K562 (cell line): Measurements from ENCODE around the gene NOP10. TPM values are rescaled to one million over a fixed set of nuclear protein-coding genes. Genes with fewer than 3 reads are reported as not detected.

Source experiments
- EHMT2 ChIP-seq: fragments of 450-650 bp; IDR thresholded peaks from 2 replicates; pipeline ENCODE4 v1.6.1; 2018; ENCODE audit warnings: antibody characterized with exemption
- FOXK2 ChIP-seq, 2 experiments: fragments of 450-650 bp; IDR thresholded peaks in 1 of 2; conservative IDR thresholded peaks in 1 of 2; 2 replicates each; pipeline ENCODE4 v1.6.1; 2016; ENCODE audit warnings: low read depth in 2 of 2, mild to moderate bottlenecking in 1 of 2
- FUS ChIP-seq: fragments of 200-400 bp; formaldehyde crosslinking; optimal IDR thresholded peaks from 2 replicates; pipeline ENCODE3; 2017; ENCODE audit warnings: low read depth, low read length
- PPARD ChIP-seq: fragments of 250-450 bp; sonication (Bioruptor Pico); IDR thresholded peaks from 2 replicates; pipeline ENCODE4 v1.8.0; 2022; ENCODE audit warnings: inconsistent platforms, mild to moderate bottlenecking, moderate library complexity
- RAD21 ChIP-seq, 2 experiments: fragments of 250-450 bp in 1 of 2; fragments of 450-650 bp in 1 of 2; sonication (Bioruptor Pico) in 1 of 2; formaldehyde crosslinking in 1 of 2; IDR thresholded peaks in 1 of 2; conservative IDR thresholded peaks in 1 of 2; 2 replicates each; pipeline versions ENCODE4 v1.4.0 to v1.8.0; 2020 to 2022; ENCODE audit warnings: mild to moderate bottlenecking in 2 of 2, moderate library complexity in 1 of 2
- SIN3A ChIP-seq, 2 experiments: fragments of 150-350 bp in 1 of 2; IDR thresholded peaks; 2 replicates each; pipeline ENCODE4 v1.6.1; 2011 to 2016; ENCODE audit warnings: borderline replicate concordance in 2 of 2, low read depth in 2 of 2, low read length in 2 of 2, mild to moderate bottlenecking in 2 of 2, moderate library complexity in 2 of 2; ENCODE audit not compliant: control insufficient read depth in 1 of 2
- TOE1 ChIP-seq, 2 experiments: fragments of 450-650 bp in 1 of 2; sonication (generic) in 1 of 2; formaldehyde crosslinking in 1 of 2; IDR thresholded peaks; 2 replicates each; pipeline versions ENCODE4 v1.7.1 to v1.8.0; 2016 to 2022; ENCODE audit warnings: borderline replicate concordance in 2 of 2, mild to moderate bottlenecking in 2 of 2, antibody characterized with exemption in 1 of 2, inconsistent platforms in 1 of 2, low read depth in 1 of 2, missing genetic modification reagents in 1 of 2, moderate library complexity in 1 of 2
- ZFX ChIP-seq: sonication (generic); formaldehyde crosslinking; IDR thresholded peaks from 2 replicates; pipeline ENCODE4 v1.8.0; 2022; ENCODE audit warnings: mild to moderate bottlenecking, missing genetic modification reagents, moderate library complexity
- ZKSCAN8 ChIP-seq: fragments of 200-800 bp; sonication (Bioruptor generic); IDR thresholded peaks from 2 replicates; pipeline ENCODE4 v1.6.1; 2016; ENCODE audit warnings: missing genetic modification characterization, missing compliant biosample characterization
- ZNF12 ChIP-seq: sonication (generic); formaldehyde crosslinking; IDR thresholded peaks from 2 replicates; pipeline ENCODE4 v1.4.0; 2020; ENCODE audit warnings: mild to moderate bottlenecking, missing genetic modification reagents
- ZNF583 ChIP-seq: fragments of 250-450 bp; sonication (Bioruptor Pico); IDR thresholded peaks from 2 replicates; pipeline ENCODE4 v1.4.0; 2020
- ZNF77 ChIP-seq: fragments of 250-450 bp; sonication (Bioruptor Pico); IDR thresholded peaks from 2 replicates; pipeline ENCODE4 v1.5.0; 2020
- polyA plus RNA-seq, 8 experiments: library from polyadenylated mRNA; depleted of rRNA in 4 of 8; stranded (reverse) in 5 of 8; unstranded in 3 of 8; fragments of >200 nt; fragmentation: Nextera tagmentation in 2 of 8; fragmentation: Illumina TruSeq in 1 of 8; extraction: Ambion mirVana in 2 of 8; extraction: Trizol in 1 of 8; gene quantifications; 2 replicates each; pipeline versions ENCODE4 v1.2.1 to v1.2.3, GENCODE V29; 2011 to 2014; ENCODE audit warnings: inconsistent platforms in 1 of 8, missing spikeins in 1 of 8
- total RNA-seq, 7 experiments: library from RNA; depleted of rRNA in 6 of 7; stranded (reverse); fragments of >200 nt in 6 of 7; fragmentation: Illumina TruSeq in 2 of 7; extraction: Trizol in 2 of 7; gene quantifications; 2 replicates each; pipeline versions ENCODE4 v1.2.1 to v1.2.3, GENCODE V29; 2011 to 2021; ENCODE audit warnings: low replicate concordance in 1 of 7
- TF ChIP-seq, protein P1 (sequence below), 2 experiments: fragments of 450-650 bp; formaldehyde crosslinking in 1 of 2; IDR thresholded peaks; 2 replicates each; pipeline versions ENCODE4 v1.4.0 to v1.6.1; 2014 to 2020; ENCODE audit warnings: mild to moderate bottlenecking in 2 of 2, borderline replicate concordance in 1 of 2, low read depth in 1 of 2
- TF ChIP-seq, protein P2 (sequence below): fragments of 450-650 bp; formaldehyde crosslinking; IDR thresholded peaks from 2 replicates; pipeline ENCODE4 v1.4.0; 2020; ENCODE audit warnings: mild to moderate bottlenecking, moderate library complexity
- TF ChIP-seq, protein P3 (sequence below): sonication (generic); formaldehyde crosslinking; IDR thresholded peaks from 2 replicates; pipeline ENCODE4 v1.9.0; 2022; ENCODE audit warnings: mild to moderate bottlenecking, missing genetic modification reagents

Gene NOP10
- total and polyA plus RNA-seq, 9 of the 15 experiments (the other 6 are each of a cell fraction or from before 2014, with no cell fraction given): 250 to 1,663 (median 449) TPM

DNA sequence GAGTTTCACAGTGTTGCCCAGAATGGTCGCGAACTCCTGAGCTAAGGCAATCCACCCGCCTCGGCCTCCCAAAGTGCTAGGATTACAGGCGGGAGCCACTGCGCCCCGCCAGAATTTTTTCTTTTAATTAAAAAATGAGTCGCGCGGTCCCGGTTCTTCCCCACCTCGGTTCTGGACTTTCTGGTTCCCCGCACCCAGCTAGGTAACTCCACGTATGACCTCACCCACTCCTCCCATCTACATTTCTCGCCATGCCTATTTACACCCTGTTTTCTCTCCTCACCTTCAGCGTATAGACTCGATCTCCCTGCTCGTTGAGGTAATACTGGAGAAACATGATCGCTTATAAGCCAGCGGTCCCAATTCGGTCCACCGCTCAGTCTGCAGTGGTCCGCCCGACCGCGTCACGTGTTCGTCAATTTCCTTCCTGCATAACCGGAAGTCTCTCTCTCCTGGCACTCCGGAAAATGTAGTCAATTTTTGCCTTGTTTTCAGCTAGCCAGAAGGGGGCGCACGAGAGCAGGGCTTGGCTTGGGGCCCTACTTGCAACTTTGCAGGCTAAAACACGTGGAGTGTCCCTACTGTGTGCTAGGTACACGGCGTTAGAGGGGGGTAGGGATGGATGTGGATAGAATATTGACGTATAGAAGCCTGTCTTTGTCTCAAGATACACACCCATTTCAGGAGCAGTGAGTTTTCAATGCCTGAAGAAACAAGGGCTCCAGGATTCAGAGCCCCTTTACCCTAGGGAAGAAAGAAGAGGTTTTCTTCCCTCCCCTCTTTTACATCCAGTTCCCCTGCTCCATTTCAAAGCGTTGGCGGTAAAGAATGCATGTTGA lies at the start of gene NOP10, which contains the start of gene NUTM1 (continued):
- TF ChIP-seq, protein P1, sequence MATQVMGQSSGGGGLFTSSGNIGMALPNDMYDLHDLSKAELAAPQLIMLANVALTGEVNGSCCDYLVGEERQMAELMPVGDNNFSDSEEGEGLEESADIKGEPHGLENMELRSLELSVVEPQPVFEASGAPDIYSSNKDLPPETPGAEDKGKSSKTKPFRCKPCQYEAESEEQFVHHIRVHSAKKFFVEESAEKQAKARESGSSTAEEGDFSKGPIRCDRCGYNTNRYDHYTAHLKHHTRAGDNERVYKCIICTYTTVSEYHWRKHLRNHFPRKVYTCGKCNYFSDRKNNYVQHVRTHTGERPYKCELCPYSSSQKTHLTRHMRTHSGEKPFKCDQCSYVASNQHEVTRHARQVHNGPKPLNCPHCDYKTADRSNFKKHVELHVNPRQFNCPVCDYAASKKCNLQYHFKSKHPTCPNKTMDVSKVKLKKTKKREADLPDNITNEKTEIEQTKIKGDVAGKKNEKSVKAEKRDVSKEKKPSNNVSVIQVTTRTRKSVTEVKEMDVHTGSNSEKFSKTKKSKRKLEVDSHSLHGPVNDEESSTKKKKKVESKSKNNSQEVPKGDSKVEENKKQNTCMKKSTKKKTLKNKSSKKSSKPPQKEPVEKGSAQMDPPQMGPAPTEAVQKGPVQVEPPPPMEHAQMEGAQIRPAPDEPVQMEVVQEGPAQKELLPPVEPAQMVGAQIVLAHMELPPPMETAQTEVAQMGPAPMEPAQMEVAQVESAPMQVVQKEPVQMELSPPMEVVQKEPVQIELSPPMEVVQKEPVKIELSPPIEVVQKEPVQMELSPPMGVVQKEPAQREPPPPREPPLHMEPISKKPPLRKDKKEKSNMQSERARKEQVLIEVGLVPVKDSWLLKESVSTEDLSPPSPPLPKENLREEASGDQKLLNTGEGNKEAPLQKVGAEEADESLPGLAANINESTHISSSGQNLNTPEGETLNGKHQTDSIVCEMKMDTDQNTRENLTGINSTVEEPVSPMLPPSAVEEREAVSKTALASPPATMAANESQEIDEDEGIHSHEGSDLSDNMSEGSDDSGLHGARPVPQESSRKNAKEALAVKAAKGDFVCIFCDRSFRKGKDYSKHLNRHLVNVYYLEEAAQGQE (IDR thresholded peaks at IDR 0.05; ENCODE audit: borderline replicate concordance): peak; percentile 84
- TF ChIP-seq, protein P1 (CRISPR knock-in tag; IDR thresholded peaks at IDR 0.05; ENCODE audit: low read depth): peak; percentile 29; the same call in 1 of the 2 replicates
- TF ChIP-seq, protein P2, sequence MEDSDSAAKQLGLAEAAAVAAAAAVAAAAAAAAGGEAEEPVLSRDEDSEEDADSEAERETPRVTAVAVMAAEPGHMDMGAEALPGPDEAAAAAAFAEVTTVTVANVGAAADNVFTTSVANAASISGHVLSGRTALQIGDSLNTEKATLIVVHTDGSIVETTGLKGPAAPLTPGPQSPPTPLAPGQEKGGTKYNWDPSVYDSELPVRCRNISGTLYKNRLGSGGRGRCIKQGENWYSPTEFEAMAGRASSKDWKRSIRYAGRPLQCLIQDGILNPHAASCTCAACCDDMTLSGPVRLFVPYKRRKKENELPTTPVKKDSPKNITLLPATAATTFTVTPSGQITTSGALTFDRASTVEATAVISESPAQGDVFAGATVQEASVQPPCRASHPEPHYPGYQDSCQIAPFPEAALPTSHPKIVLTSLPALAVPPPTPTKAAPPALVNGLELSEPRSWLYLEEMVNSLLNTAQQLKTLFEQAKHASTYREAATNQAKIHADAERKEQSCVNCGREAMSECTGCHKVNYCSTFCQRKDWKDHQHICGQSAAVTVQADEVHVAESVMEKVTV (CRISPR knock-in tag): peak; percentile 73
- TF ChIP-seq FOXK2 (conservative IDR thresholded peaks at IDR 0.05 in 1 of 2, IDR thresholded peaks at IDR 0.05 in 1 of 2; ENCODE audit: low read depth in 2 of 2) (peak; percentile 77 to 82; a peak in 3 of 4 replicates), FUS (no peak), ZNF12 (CRISPR knock-in tag) (peak; percentile 22; the same call in 1 of the 2 replicates), TOE1 (IDR thresholded peaks at IDR 0.05; ENCODE audit: borderline replicate concordance) (peak; percentile 97), TOE1 (CRISPR knock-in tag; IDR thresholded peaks at IDR 0.05; ENCODE audit: borderline replicate concordance, low read depth) (no peak), EHMT2 (0 out of 2 replicates have a peak, but pooled peaks have one; percentile 36), ZFX (CRISPR knock-in tag) (peak; percentile 76), SIN3A (IDR thresholded peaks at IDR 0.05; ENCODE audit: borderline replicate concordance in 2 of 2, control insufficient read depth in 1 of 2, low read depth in 2 of 2, low read length in 2 of 2) (peak; percentile 79 to 84; a peak in 1 of 4 replicates), PPARD (CRISPR knock-in tag) (no peak), ZNF77 (CRISPR knock-in tag) (no peak), ZKSCAN8 (CRISPR knock-in tag) (0 out of 2 replicates have a peak, but pooled peaks have one; percentile 40), ZNF583 (CRISPR knock-in tag) (0 out of 2 replicates have a peak, but pooled peaks have one; percentile 51), RAD21 (CRISPR knock-in tag; conservative IDR thresholded peaks at IDR 0.05 in 1 of 2, IDR thresholded peaks at IDR 0.05 in 1 of 2) (peak; percentile 71 to 82)
- TF ChIP-seq, protein P3, sequence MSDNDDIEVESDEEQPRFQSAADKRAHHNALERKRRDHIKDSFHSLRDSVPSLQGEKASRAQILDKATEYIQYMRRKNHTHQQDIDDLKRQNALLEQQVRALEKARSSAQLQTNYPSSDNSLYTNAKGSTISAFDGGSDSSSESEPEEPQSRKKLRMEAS (CRISPR knock-in tag): peak; percentile 98
